Choroid plexus epithelial cell (primary cell): Measurements from ENCODE around the gene AQR.
"Not testable (repeated sequence)": the region's sequence is repeated elsewhere in the genome, so short reads cannot be mapped to it uniquely, and the experiment has no call there.

Experiments
- DNase-seq: peaks from one replicate; pipeline ENCODE4 v3.0.0-alpha.2; 2010; ENCODE audit warnings: low read depth
- H3K4me3 ChIP-seq: 2 replicates; pipeline ENCODE4 v1.5.1; 2011; ENCODE audit warnings: low read depth, mild to moderate bottlenecking, control low read depth, low read length, moderate library complexity
- CTCF ChIP-seq: conservative IDR thresholded peaks from 2 replicates; pipeline ENCODE4 v1.5.1; 2011; ENCODE audit warnings: low read depth, mild to moderate bottlenecking, control low read depth, inconsistent platforms, low read length, moderate library complexity

Gene AQR

GRCh38 chr15:34828145-34828911 lies 141.2 kb downstream of the AQR start:
- no peak for DNase-seq
- no peak for TF ChIP-seq CTCF
- no peak overlapping the region for H3K4me3 ChIP-seq

- no peak overlapping the region for H3K4me3 ChIP-seq
- TF ChIP-seq CTCF, result no peak
- DNase-seq, result no peak
Measured at GRCh38 chr15:34821831-34822230, 147.7 kb downstream of the AQR start.

GRCh38 chr15:34820110-34820509 lies 149.4 kb downstream of the AQR start:
- no peak overlapping the region for H3K4me3 ChIP-seq
- TF ChIP-seq CTCF, result no peak

GRCh38 chr15:34818526-34818925 lies 151.0 kb downstream of the AQR start:
- no peak for TF ChIP-seq CTCF
- no peak for DNase-seq
- no peak overlapping the region for H3K4me3 ChIP-seq

More at GRCh38 chr15:34820110-34820509, 149.4 kb downstream of the AQR start:
- DNase-seq, result no peak

GRCh38 chr15:34815836-34816235 lies 153.7 kb downstream of the AQR start:
- no peak for TF ChIP-seq CTCF
- no peak overlapping the region for H3K4me3 ChIP-seq
- peak; percentile 28 for DNase-seq

GRCh38 chr15:34813446-34814190 lies 155.9 kb downstream of the AQR start:
- DNase-seq, result no peak
- TF ChIP-seq CTCF, result no peak
- H3K4me3 ChIP-seq, result no peak overlapping the region

GRCh38 chr15:34812868-34813365 lies 156.6 kb downstream of the AQR start:
- not testable (repeated sequence) for DNase-seq, H3K4me3 ChIP-seq
